Esophagus squamous epithelium (tissue), 5 donors: Measurements from ENCODE around the gene CXCR3. TPM values are rescaled to one million over a fixed set of nuclear protein-coding genes. Genes with fewer than 3 reads are reported as not detected.

Experiments
- DNase-seq: peaks from one replicate; lab custom pipeline; 2025; lab: John Stamatoyannopoulos, UW
- H3K27ac ChIP-seq, 4 donors: fragments of 200-600 bp; sonication (generic); one replicate each; pipeline ENCODE4 v1.5.1; 2016 to 2019; ENCODE audit warnings: mild to moderate bottlenecking in 1 of 4
- H3K27me3 ChIP-seq, 4 donors: fragments of 200-600 bp; sonication (generic); 1 replicate in 3 of 4; 2 replicates in 1 of 4; pipeline versions ENCODE4 v1.5.1 to v1.6.0; 2017 to 2021; ENCODE audit warnings: antibody characterized with exemption in 1 of 4
- H3K36me3 ChIP-seq, 3 donors: fragments of 200-600 bp; sonication (generic); one replicate each; pipeline ENCODE4 v1.5.1; 2016 to 2019
- H3K4me1 ChIP-seq, 3 donors: fragments of 200-600 bp; sonication (generic); one replicate each; pipeline ENCODE4 v1.5.1; 2017 to 2019
- H3K4me3 ChIP-seq, 4 donors: fragments of 200-600 bp; sonication (generic); 1 replicate in 3 of 4; 2 replicates in 1 of 4; pipeline ENCODE4 v1.5.1; 2016 to 2019; ENCODE audit warnings: mild to moderate bottlenecking in 2 of 4, moderate library complexity in 1 of 4
- H3K9me3 ChIP-seq, 3 donors: fragments of 200-600 bp; sonication (generic); one replicate each; pipeline ENCODE4 v1.5.1; 2016 to 2019
- POLR2A ChIP-seq, 4 donors: fragments of 450-650 bp; IDR thresholded peaks; one replicate each; pipeline ENCODE4 v1.6.1; 2017; ENCODE audit warnings: antibody characterized with exemption in 4 of 4, mild to moderate bottlenecking in 4 of 4, moderate library complexity in 3 of 4
- WGBS, 2 donors: methylation state at CpG; one replicate each; pipeline ENCODE4 v1.1.5; 2018; 5-methylcytosine and 5-hydroxymethylcytosine counted together
- intact Hi-C: fragments of 100-400 bp; cut with DNase I; formaldehyde crosslinking; loops from one replicate; pipeline ENCODE4 v1.15.0; 2022
- total RNA-seq, 4 donors: library from RNA; depleted of rRNA; stranded (reverse); fragments of >200 nt; gene quantifications; one replicate each; pipeline ENCODE4 v1.1.0, GENCODE V29; 2016
- TF ChIP-seq, protein P1 (sequence below), 6 experiments: fragments of 450-650 bp in 4 of 6; fragments of 200-600 bp in 2 of 6; sonication (generic) in 2 of 6; IDR thresholded peaks; one replicate each; pipeline ENCODE4 v1.5.1; 2016 to 2019; ENCODE audit warnings: antibody characterized with exemption in 6 of 6, mild to moderate bottlenecking in 4 of 6, moderate library complexity in 4 of 6
- donor health status: DM: yes; HTN: yes; CAD: no.

The CXCR3 gene
- total RNA-seq, 4 donors from 2014 or later: 1.3 TPM; not detected in 3

DNA sequence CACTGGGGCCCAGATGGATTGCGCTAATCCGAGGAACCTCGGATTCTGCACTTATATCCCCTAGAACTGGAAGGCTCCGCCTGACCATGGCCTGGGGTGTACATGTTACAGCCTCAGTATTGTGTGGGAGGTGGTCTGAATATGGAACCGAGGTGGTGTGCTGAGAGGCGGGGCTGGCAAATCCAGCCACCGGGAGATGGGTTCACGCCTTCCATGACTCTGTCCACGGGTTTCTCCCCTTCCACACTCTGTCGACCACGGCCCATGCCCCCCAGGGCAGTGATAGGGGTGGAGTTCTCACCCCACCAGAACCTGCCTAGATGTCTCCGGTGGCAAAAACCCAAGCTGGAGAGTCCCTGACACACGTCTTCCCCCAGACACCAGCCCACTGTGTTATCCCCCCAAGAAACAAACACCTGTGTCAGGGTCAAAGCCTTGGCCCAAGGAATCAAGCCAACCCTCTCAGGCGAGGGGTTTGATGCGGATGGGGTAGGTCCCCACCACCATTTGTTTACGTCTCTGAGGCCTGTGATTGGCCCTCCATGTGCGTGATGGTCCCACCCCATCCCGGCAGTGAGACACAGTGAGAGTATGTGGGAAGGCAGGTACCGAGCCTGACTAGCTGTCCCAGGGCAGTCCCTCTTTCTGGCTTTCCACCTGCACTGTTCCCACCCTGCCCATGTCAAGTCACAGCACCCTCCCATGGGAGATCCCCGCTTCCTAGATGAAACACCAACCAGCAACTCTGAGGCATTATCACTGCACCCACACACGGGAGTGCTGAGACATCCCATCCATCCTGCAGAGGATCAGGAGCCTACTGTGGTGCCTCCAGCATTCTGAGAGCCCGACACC is 42.5 kb upstream of the CXCR3 start:
- intact Hi-C loops: no loop called here
- H3K27me3 ChIP-seq: no peaks in the 10 kb centered on the region
- DNase-seq: no peak
- no peak for TF ChIP-seq POLR2A (IDR thresholded peaks at IDR 0.05)
- TF ChIP-seq, protein P1, sequence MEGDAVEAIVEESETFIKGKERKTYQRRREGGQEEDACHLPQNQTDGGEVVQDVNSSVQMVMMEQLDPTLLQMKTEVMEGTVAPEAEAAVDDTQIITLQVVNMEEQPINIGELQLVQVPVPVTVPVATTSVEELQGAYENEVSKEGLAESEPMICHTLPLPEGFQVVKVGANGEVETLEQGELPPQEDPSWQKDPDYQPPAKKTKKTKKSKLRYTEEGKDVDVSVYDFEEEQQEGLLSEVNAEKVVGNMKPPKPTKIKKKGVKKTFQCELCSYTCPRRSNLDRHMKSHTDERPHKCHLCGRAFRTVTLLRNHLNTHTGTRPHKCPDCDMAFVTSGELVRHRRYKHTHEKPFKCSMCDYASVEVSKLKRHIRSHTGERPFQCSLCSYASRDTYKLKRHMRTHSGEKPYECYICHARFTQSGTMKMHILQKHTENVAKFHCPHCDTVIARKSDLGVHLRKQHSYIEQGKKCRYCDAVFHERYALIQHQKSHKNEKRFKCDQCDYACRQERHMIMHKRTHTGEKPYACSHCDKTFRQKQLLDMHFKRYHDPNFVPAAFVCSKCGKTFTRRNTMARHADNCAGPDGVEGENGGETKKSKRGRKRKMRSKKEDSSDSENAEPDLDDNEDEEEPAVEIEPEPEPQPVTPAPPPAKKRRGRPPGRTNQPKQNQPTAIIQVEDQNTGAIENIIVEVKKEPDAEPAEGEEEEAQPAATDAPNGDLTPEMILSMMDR (IDR thresholded peaks at IDR 0.05): no peak
- 63 to 76% methylated on average over 4 to 12 of the region's 22 CpGs for WGBS, 2 donors
- no peak overlapping the region for H3K27ac ChIP-seq
- no peaks in the 10 kb centered on the region for H3K36me3 ChIP-seq
- H3K9me3 ChIP-seq: no peaks in the 10 kb centered on the region
- H3K4me1 ChIP-seq: peaks cover 0 to 6% (median 0%) of the 10 kb centered on the region in 3 donors
- H3K4me3 ChIP-seq: no peak overlapping the region

DNA sequence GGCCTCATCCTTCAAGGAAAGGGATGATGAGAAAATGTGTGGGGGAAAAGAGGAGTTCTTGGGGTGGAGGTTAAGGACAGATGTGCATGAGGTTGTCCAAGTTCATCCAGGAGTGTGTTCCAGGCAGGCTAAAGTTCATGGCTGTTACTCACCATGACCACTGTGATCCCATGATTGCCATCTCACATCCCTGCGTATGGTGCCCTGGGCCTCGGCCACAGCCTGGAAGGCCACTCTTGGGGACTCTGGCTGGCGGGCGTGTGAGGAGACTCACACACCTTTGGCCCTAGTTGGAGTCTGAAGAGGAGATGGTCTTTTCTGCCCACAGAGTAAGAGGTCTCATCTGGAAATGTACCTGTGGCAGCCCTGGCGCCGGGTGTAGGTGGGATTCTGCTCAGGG is 41.6 kb upstream of the CXCR3 start:
- Histone ChIP-seq H3K27ac (no peak overlapping the region), H3K4me1 (peaks cover 0 to 6% (median 0%) of the 10 kb centered on the region in 3 donors), H3K4me3 (no peak overlapping the region), H3K9me3 (no peaks in the 10 kb centered on the region), H3K27me3 (no peaks in the 10 kb centered on the region), H3K36me3 (no peaks in the 10 kb centered on the region)
- no peak for TF ChIP-seq POLR2A (IDR thresholded peaks at IDR 0.05)
- TF ChIP-seq, protein P1 (IDR thresholded peaks at IDR 0.05): no peak
- intact Hi-C loops: no loop called here
- no CpG with 5 or more reads among the region's 6 CpGs for WGBS, 2 donors
- DNase-seq: no peak

DNA sequence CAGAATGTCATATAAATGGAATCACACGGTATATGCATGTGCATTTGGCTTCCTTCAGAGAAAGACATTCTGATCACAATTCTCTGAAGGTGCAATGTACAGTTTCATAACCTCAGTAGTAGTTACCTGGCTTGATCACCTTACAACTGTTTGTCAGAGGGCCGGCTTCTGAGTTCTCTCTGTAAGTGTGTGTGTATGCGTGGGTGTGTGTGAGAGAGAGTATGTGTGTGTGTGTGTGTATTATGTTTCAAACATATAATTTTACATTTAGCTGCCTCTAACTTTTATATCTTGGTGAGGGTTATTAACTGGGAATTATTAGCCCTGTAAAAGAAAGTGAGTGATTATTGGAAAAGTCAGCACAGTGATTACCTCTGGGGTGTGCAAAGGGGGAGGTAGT is 41.0 kb upstream of the CXCR3 start:
- Histone ChIP-seq H3K27me3 (no peaks in the 10 kb centered on the region), H3K4me3 (no peak overlapping the region), H3K27ac (no peak overlapping the region), H3K4me1 (peaks cover 0 to 6% (median 0%) of the 10 kb centered on the region in 3 donors), H3K36me3 (no peaks in the 10 kb centered on the region), H3K9me3 (no peaks in the 10 kb centered on the region)
- intact Hi-C loops: no loop called here
- no peak for DNase-seq
- WGBS, 2 donors: 44 to 72% methylated on average over 3 of the region's 3 CpGs
- TF ChIP-seq POLR2A (IDR thresholded peaks at IDR 0.05): no peak
- TF ChIP-seq, protein P1 (IDR thresholded peaks at IDR 0.05): no peak

DNA sequence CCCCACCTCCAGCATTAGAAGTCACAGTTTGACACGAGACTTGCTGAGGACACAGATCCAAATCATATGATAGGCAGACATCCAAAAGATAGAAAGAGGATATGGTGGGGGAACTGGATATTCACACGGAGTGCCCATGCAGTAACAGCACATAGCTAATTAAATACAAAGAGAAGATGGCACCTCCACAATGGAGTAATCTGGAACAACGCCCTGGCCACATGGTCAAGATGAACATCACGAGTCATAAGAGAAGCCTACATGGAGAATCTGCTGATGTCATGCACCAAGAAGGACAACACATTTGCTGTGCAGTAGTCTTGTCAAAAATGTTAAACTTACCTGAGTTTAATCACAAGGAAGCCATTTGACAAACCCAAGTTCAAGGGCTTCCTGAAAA is 39.0 kb upstream of the CXCR3 start:
- Histone ChIP-seq H3K27me3 (no peaks in the 10 kb centered on the region), H3K9me3 (no peaks in the 10 kb centered on the region), H3K4me1 (no peaks in the 10 kb centered on the region), H3K4me3 (no peak overlapping the region), H3K36me3 (no peaks in the 10 kb centered on the region), H3K27ac (no peak overlapping the region)
- no peak for DNase-seq
- intact Hi-C loops: no loop called here
- TF ChIP-seq, protein P1 (IDR thresholded peaks at IDR 0.05): no peak
- no peak for TF ChIP-seq POLR2A (IDR thresholded peaks at IDR 0.05)
- WGBS, 2 donors: 68 to 96% methylated on average over 3 of the region's 4 CpGs

DNA sequence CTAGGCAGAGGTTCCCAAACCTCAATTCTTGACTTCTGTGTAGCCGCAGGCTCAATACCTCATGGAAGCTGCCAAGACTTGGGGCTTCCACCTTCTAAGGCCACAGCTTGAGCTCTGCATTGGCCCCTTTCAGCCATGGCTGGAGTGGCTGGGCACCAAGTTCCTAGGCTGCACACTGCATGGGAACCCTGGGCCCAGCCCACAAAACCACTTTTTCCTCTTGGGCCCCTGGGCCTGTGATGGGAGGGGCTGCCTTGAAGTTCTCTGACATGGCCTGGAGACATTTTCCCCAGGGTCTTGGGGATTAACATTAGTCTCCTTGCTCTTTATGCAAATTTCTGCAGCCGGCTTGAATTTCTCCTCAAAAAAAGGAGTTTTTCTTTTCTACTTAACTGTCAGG is 35.0 kb upstream of the CXCR3 start:
- TF ChIP-seq, protein P1 (IDR thresholded peaks at IDR 0.05): no peak
- no peak for TF ChIP-seq POLR2A (IDR thresholded peaks at IDR 0.05)
- intact Hi-C loops: no loop called here

More for the DNA sequence above, 35.0 kb upstream of the CXCR3 start:
- Histone ChIP-seq H3K36me3 (no peaks in the 10 kb centered on the region), H3K4me3 (no peak overlapping the region), H3K4me1 (no peaks in the 10 kb centered on the region), H3K9me3 (no peaks in the 10 kb centered on the region), H3K27me3 (no peaks in the 10 kb centered on the region), H3K27ac (no peak overlapping the region)
- WGBS, 2 donors: 81 to 82% methylated on average over 1 of the region's 2 CpGs
- no peak for DNase-seq
